GM12878 (cell line): Measurements from ENCODE around the gene LBH. TPM values are rescaled to one million over a fixed set of nuclear protein-coding genes. Genes with fewer than 3 reads are reported as not detected.

ENCODE experiments used
- ATAC-seq: fragments of 200-7000 bp; cut with Tn5 transposase; 3 replicates; pipeline ENCODE4 v1.9.1; 2020; ENCODE audit warnings: mild to moderate bottlenecking, moderate library complexity
- BruUV-seq: library from RNA; stranded (reverse); fragments of 400-500 nt; replicated peaks from 2 replicates; lab custom pipeline; 2021; lab: Mats Ljungman, UMichigan
- CTCF ChIA-PET: fragments of 300-600 bp; sonication (Branson Sonifier 250); formaldehyde crosslinking; extraction: SDS; loops from one replicate; lab custom pipeline; 2021; ENCODE audit warnings: inconsistent platforms; lab: Yijun Ruan, JAX
- POLR2A ChIA-PET: fragments of 350-600 bp; formaldehyde crosslinking; extraction: SDS; loops from one replicate; lab custom pipeline; 2021; ENCODE audit warnings: inconsistent platforms; lab: Charles Lee
- RAD21 ChIA-PET: fragments of 300-600 bp; sonication (Branson Sonifier 250); formaldehyde crosslinking; loops from one replicate; lab custom pipeline; 2023; ENCODE audit warnings: antibody characterized with exemption; ENCODE audit not compliant: unreplicated experiment; lab: Charles Lee
- SMC1A ChIA-PET: fragments of 300-600 bp; sonication (Branson Sonifier 250); formaldehyde crosslinking; loops from one replicate; lab custom pipeline; 2023; ENCODE audit not compliant: unreplicated experiment, uncharacterized antibody; lab: Charles Lee
- DNase-seq: peaks from one replicate; pipeline ENCODE4 v3.0.0-alpha.2; 2011; ENCODE audit warnings: low read depth, low spot score
- FAIRE-seq: peaks from 3 replicates; lab custom pipeline; 2011; peaks lifted over from hg19 to GRCh38; lab: Jason Lieb, UNC
- H2AFZ ChIP-seq: 2 replicates; pipeline ENCODE4 v1.6.0; 2011; ENCODE audit warnings: low read depth, low read length, control low read depth; ENCODE audit not compliant: control insufficient read depth
- H3K27ac ChIP-seq: 2 replicates; pipeline ENCODE4 v1.5.1; 2011; ENCODE audit warnings: control low read depth; ENCODE audit not compliant: control insufficient read depth, insufficient read depth
- H3K27me3 ChIP-seq, 2 experiments: replicated peaks in 1 of 2; 2 replicates each; pipeline versions ENCODE4 v1.6.0 to v1.6.1; 2011; ENCODE audit warnings: low read length in 1 of 2; ENCODE audit not compliant: control insufficient read depth in 2 of 2, insufficient read depth in 2 of 2
- H3K36me3 ChIP-seq, 2 experiments: 2 replicates each; pipeline ENCODE4 v1.5.1; 2011; ENCODE audit warnings: low read length in 1 of 2; ENCODE audit not compliant: control insufficient read depth in 2 of 2, insufficient read depth in 2 of 2
- H3K4me1 ChIP-seq: 2 replicates; pipeline ENCODE4 v1.6.1; 2011; ENCODE audit warnings: mild to moderate bottlenecking, low read length, moderate library complexity, mixed read lengths; ENCODE audit not compliant: control insufficient read depth, insufficient read depth
- H3K4me2 ChIP-seq: 2 replicates; pipeline ENCODE4 v1.6.0; 2011; ENCODE audit warnings: control low read depth; ENCODE audit not compliant: control insufficient read depth, insufficient read depth
- H3K4me3 ChIP-seq: fragments of 200-600 bp; sonication (generic); 2 replicates; pipeline ENCODE4 v1.5.1; 2016
- H3K79me2 ChIP-seq: 2 replicates; pipeline ENCODE4 v1.6.0; 2011; ENCODE audit warnings: low read length; ENCODE audit not compliant: control insufficient read depth, insufficient read depth
- H3K9ac ChIP-seq: 2 replicates; pipeline ENCODE4 v1.8.0; 2011; ENCODE audit warnings: low read length, control low read depth, mixed read lengths; ENCODE audit not compliant: control insufficient read depth, insufficient read depth
- H3K9me3 ChIP-seq: replicated peaks from 3 replicates; pipeline ENCODE4 v1.5.1; 2011; ENCODE audit warnings: mild to moderate bottlenecking, low read length; ENCODE audit not compliant: control insufficient read depth, insufficient read depth
- H4K20me1 ChIP-seq: 2 replicates; pipeline ENCODE4 v1.6.0; 2011; ENCODE audit not compliant: control insufficient read depth, insufficient read depth
- CREM ChIP-seq: IDR thresholded peaks from 2 replicates; pipeline ENCODE4 v1.6.1; 2014; ENCODE audit warnings: antibody characterized with exemption, low read depth
- EP300 ChIP-seq, 2 experiments: fragments of 150-350 bp in 1 of 2; IDR thresholded peaks; 2 replicates each; pipeline ENCODE4 v1.6.1; 2011 to 2012; ENCODE audit warnings: low read depth in 2 of 2, low read length in 2 of 2, borderline replicate concordance in 1 of 2, improper control_type of control experiment in 1 of 2, inconsistent platforms in 1 of 2; ENCODE audit not compliant: control insufficient read depth in 1 of 2
- MEF2A ChIP-seq: IDR thresholded peaks from 2 replicates; pipeline ENCODE4 v1.6.1; 2011; ENCODE audit warnings: low read depth, mild to moderate bottlenecking, low read length, moderate library complexity; ENCODE audit not compliant: insufficient read depth
- MXI1 ChIP-seq: fragments of 150-350 bp; IDR thresholded peaks from 2 replicates; pipeline ENCODE4 v1.6.1; 2011; ENCODE audit warnings: low read depth, mild to moderate bottlenecking, inconsistent platforms, low read length, improper control_type of control experiment
- POLR2AphosphoS5 ChIP-seq: IDR thresholded peaks from 2 replicates; pipeline ENCODE4 v1.6.1; 2011; ENCODE audit warnings: mild to moderate bottlenecking, low read length, inconsistent platforms
- RAD51 ChIP-seq: fragments of 450-650 bp; IDR thresholded peaks from 2 replicates; pipeline ENCODE4 v1.6.1; 2016; ENCODE audit warnings: moderate library complexity, mild to moderate bottlenecking, inconsistent platforms
- SMAD1 ChIP-seq: fragments of 450-650 bp; IDR thresholded peaks from 2 replicates; pipeline ENCODE4 v1.6.1; 2018; ENCODE audit warnings: mild to moderate bottlenecking, low read depth; ENCODE audit not compliant: partially characterized antibody
- SREBF1 ChIP-seq: IDR thresholded peaks from 2 replicates; pipeline ENCODE4 v1.6.1; 2012; ENCODE audit warnings: mild to moderate bottlenecking, low read length
- TCF7 ChIP-seq: IDR thresholded peaks from 2 replicates; pipeline ENCODE4 v1.6.1; 2014; ENCODE audit warnings: antibody characterized with exemption, borderline replicate concordance
- WRNIP1 ChIP-seq: IDR thresholded peaks from 2 replicates; pipeline ENCODE4 v1.6.1; 2011; ENCODE audit warnings: low read depth, low read length, improper control_type of control experiment, borderline replicate concordance
- ZNF384 ChIP-seq: IDR thresholded peaks from 2 replicates; pipeline ENCODE4 v1.6.1; 2012; ENCODE audit warnings: low read depth, mild to moderate bottlenecking, low read length, improper control_type of control experiment, borderline replicate concordance
- ZSCAN29 ChIP-seq: fragments of 450-650 bp; IDR thresholded peaks from 2 replicates; pipeline ENCODE4 v1.6.1; 2017; ENCODE audit warnings: mild to moderate bottlenecking, moderate library complexity
- WGBS: methylation state at CpG from one replicate; pipeline ENCODE4 v1.1.6; 2016; ENCODE audit warnings: low lambda C conversion rate; ENCODE audit not compliant: insufficient replicate concordance, insufficient coverage; ENCODE audit errors: missing lambda C conversion rate; 5-methylcytosine and 5-hydroxymethylcytosine counted together
- in situ Hi-C: fragments of 300-500 bp; cut with MboI; formaldehyde crosslinking; loops from 9 replicates; pipeline ENCODE4 v1.14.3; 2018; ENCODE audit warnings: mixed read lengths
- intact Hi-C: fragments of 100-400 bp; cut with micrococcal nuclease; formaldehyde crosslinking; loops from one replicate; pipeline ENCODE4 v1.14.2; 2022; ENCODE audit not compliant: unreplicated experiment
- polyA plus RNA-seq, 11 experiments: library from polyadenylated mRNA; depleted of rRNA in 4 of 11; unstranded in 6 of 11; stranded (reverse) in 5 of 11; fragments of >200 nt; fragmentation: Nextera tagmentation in 4 of 11; fragmentation: Illumina TruSeq in 1 of 11; extraction: Ambion mirVana in 4 of 11; extraction: Trizol in 1 of 11; gene quantifications; 1 replicate in 1 of 11; 2 replicates in 10 of 11; pipeline versions ENCODE4 v1.2.1 to v1.2.3, GENCODE V29; 2011 to 2016; ENCODE audit warnings: inconsistent platforms in 2 of 11, missing spikeins in 2 of 11, low read depth in 1 of 11
- total RNA-seq, 4 experiments: library from RNA; depleted of rRNA in 3 of 4; stranded (reverse); fragments of >200 nt in 3 of 4; fragmentation: Illumina TruSeq in 1 of 4; extraction: Trizol in 1 of 4; gene quantifications; 2 replicates each; pipeline versions ENCODE4 v1.2.1 to v1.2.3, GENCODE V29; 2013 to 2021
- TF ChIP-seq, protein P1 (sequence below): IDR thresholded peaks from 2 replicates; pipeline ENCODE4 v1.6.1; 2011; ENCODE audit warnings: borderline replicate concordance, low read depth, mild to moderate bottlenecking, moderate library complexity, low read length; ENCODE audit not compliant: insufficient read depth, poor library complexity, severe bottlenecking

Gene LBH
- total and polyA plus RNA-seq, 10 of the 15 experiments (the other 5 are each of a cell fraction or from before 2014, with no cell fraction given): 9.3 to 133 (median 34.1) TPM

DNA sequence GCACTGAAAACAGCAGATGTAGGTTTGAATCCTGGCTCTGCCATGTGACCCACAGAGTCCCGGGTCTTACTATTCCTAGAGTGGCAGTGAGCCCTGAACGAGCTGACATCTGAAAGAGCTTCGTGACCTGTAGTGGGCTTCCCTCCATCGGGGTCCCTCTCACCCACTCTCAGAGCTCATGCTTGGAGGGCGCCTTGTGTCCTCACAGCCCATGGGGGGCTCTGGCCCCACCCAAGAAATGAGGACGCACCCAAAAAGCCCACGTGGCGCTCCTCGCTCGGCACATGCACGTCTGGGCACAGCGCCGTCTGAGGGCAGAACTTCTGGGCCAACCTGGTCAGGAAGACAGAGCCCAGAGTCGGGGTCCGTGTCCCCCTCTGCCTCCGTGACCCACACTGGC is 23.7 kb downstream of the LBH start:
- POLR2A ChIA-PET: interaction anchor here (0.9 to 1.2 kb wide), 2 partner anchors 14 to 23 kb away, joined by 4 read pairs; no protein-coding TSS in a partner anchor
- BruUV-seq: no TSS peak

DNA sequence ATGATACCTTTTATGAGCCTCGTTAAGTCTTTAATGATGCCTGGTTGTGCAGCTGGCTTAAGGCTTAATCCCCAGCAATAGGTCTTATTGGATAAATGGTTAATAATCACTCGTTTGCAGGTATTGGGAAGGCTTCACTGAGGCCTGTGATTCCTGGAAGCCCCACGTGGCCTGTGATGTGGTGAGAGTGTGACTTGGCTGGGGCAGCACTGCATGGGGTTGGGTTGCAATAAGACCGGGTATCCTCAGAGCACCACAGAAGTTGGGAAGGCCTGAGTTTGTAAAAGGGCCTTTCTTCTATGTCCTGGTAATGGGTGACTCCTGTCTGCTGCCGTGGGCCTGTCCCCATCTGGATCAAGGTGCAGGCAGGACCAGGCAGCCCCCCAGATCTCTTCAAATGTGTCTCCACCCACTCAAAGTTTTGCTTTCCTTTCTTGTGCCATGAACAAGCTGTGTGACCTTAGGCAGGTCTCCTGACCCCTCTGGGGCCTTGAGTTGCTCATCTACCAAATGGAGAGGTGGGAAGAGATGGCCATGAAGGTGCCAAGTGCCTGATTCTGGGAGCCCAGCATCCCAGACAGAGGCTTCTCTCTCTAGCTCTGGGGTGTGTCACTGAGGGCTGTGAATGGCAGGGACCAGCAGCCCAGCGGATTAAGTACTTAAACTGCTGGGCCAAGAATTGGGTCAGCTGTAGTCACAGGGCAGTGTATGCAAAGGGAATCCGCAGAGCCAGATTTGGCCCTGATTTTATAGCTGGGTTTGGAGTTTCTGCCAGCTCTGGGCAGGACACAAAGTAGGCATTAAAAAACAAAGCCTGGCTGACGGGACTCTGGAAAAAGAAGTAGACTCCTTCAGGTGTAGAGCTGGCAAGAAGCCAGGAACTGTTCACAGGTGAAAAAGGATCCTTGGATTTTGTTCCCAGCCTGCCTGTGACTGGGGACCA is 24.4 kb downstream of the LBH start:
- no TSS peak for BruUV-seq

More for the DNA sequence above, 23.7 kb downstream of the LBH start:
- Histone ChIP-seq H3K36me3 (peaks cover 7 to 12% of the 10 kb centered on the region in 2 experiments; a peak in 3 of 4 replicates), H4K20me1 (no peaks in the 10 kb centered on the region), H3K4me2 (no peak overlapping the region), H3K27me3 (no peaks in the 10 kb centered on the region), H3K27ac (no peak overlapping the region), H2AFZ (no peak overlapping the region), H3K9ac (no peak overlapping the region), H3K4me1 (no peaks in the 10 kb centered on the region; the same call in 1 of the 2 replicates), H3K79me2 (no peaks in the 10 kb centered on the region), H3K4me3 (no peak overlapping the region), H3K9me3 (no peaks in the 10 kb centered on the region; the same call in 2 of the 3 replicates)
- WGBS: 80% methylated on average over 16 of the region's 16 CpGs
- SMC1A ChIA-PET: interaction anchor here (2.3 to 4.8 kb wide), 4 partner anchors 11 to 80 kb away, joined by 10 to 25 read pairs (median 20); no protein-coding TSS in a partner anchor
- no peak for ATAC-seq
- no peak for FAIRE-seq
- RAD21 ChIA-PET: interaction anchor here (1.0 to 2.1 kb wide), 4 partner anchors 11 to 79 kb away, joined by 3 to 8 read pairs (median 4); no protein-coding TSS in a partner anchor
- intact Hi-C loops (no loop called here), in situ Hi-C loops (no loop called here)
- DNase-seq: no peak
- CTCF ChIA-PET: interaction anchor here (1.4 to 4.6 kb wide), 3 partner anchors 14 to 46 kb away, joined by 3 to 18 read pairs (median 4); no protein-coding TSS in a partner anchor
- TF ChIP-seq SREBF1: no peak
- TF ChIP-seq MXI1: no peak
- TF ChIP-seq CREM: no peak
- no peak for TF ChIP-seq RAD51
- TF ChIP-seq TCF7: no peak
- TF ChIP-seq MEF2A: no peak
- TF ChIP-seq ZSCAN29: no peak

More for the DNA sequence above, 24.4 kb downstream of the LBH start:
- Histone ChIP-seq H4K20me1 (no peaks in the 10 kb centered on the region), H3K9ac (no peak overlapping the region), H3K79me2 (no peaks in the 10 kb centered on the region), H3K4me3 (no peak overlapping the region), H3K36me3 (peaks cover 7 to 12% of the 10 kb centered on the region in 2 experiments; a peak in 3 of 4 replicates), H2AFZ (no peak overlapping the region), H3K27ac (no peak overlapping the region), H3K4me1 (no peaks in the 10 kb centered on the region; the same call in 1 of the 2 replicates), H3K9me3 (no peaks in the 10 kb centered on the region; the same call in 2 of the 3 replicates), H3K4me2 (no peak overlapping the region), H3K27me3 (no peaks in the 10 kb centered on the region)
- DNase-seq (no peak), ATAC-seq (no peak), FAIRE-seq (no peak)
- ChIA-PET RAD21 (interaction anchor here (1.0 to 2.1 kb wide), 5 partner anchors 10 to 79 kb away, joined by 3 to 8 read pairs (median 3); no protein-coding TSS in a partner anchor), SMC1A (interaction anchor here (0.7 to 4.8 kb wide), 5 partner anchors 20 to 160 kb away, joined by 3 to 25 read pairs (median 3); no protein-coding TSS in a partner anchor), POLR2A (interaction anchor here (1.0 to 1.2 kb wide), 3 partner anchors 15 to 29 kb away, joined by 4 to 5 read pairs (median 4); no protein-coding TSS in a partner anchor), CTCF (interaction anchor here (1.2 to 4.6 kb wide), 3 partner anchors 15 to 47 kb away, joined by 4 to 18 read pairs (median 4); no protein-coding TSS in a partner anchor)
- in situ Hi-C loops (no loop called here), intact Hi-C loops (no loop called here)
- 47% methylated on average over 8 of the region's 8 CpGs for WGBS
- no peak for TF ChIP-seq POLR2AphosphoS5
- no peak for TF ChIP-seq SMAD1
- no peak for TF ChIP-seq MEF2A
- TF ChIP-seq WRNIP1: no peak
- TF ChIP-seq EP300 (IDR thresholded peaks at IDR 0.05; ENCODE audit: borderline replicate concordance in 1 of 2, control insufficient read depth in 1 of 2, low read depth in 2 of 2, low read length in 2 of 2): no peak
- TF ChIP-seq, protein P1, sequence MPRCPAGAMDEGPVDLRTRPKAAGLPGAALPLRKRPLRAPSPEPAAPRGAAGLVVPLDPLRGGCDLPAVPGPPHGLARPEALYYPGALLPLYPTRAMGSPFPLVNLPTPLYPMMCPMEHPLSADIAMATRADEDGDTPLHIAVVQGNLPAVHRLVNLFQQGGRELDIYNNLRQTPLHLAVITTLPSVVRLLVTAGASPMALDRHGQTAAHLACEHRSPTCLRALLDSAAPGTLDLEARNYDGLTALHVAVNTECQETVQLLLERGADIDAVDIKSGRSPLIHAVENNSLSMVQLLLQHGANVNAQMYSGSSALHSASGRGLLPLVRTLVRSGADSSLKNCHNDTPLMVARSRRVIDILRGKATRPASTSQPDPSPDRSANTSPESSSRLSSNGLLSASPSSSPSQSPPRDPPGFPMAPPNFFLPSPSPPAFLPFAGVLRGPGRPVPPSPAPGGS: no peak
- no peak for TF ChIP-seq ZNF384
